GM23338 (cell line): ENCODE results near the gene CLDN15.

Experiments used
- EZH2phosphoT487 ChIP-seq: fragments of 200-600 bp; sonication (generic); IDR thresholded peaks from one replicate; pipeline ENCODE4 v1.8.1; 2018; ENCODE audit warnings: antibody characterized with exemption; ENCODE audit not compliant: unreplicated experiment
- POLR2AphosphoS5 ChIP-seq: IDR thresholded peaks from 2 replicates; pipeline ENCODE4 v1.6.1; 2016; ENCODE audit warnings: antibody characterized with exemption, low read depth
- TF ChIP-seq, protein P1 (sequence below), 2 experiments: fragments of 200-600 bp in 1 of 2; sonication (generic) in 1 of 2; conservative IDR thresholded peaks; 2 replicates each; pipeline versions ENCODE4 v1.5.1 to v1.6.1; 2016 to 2017; ENCODE audit warnings: antibody characterized with exemption in 2 of 2, low read depth in 2 of 2, mild to moderate bottlenecking in 2 of 2, moderate library complexity in 1 of 2

DNA sequence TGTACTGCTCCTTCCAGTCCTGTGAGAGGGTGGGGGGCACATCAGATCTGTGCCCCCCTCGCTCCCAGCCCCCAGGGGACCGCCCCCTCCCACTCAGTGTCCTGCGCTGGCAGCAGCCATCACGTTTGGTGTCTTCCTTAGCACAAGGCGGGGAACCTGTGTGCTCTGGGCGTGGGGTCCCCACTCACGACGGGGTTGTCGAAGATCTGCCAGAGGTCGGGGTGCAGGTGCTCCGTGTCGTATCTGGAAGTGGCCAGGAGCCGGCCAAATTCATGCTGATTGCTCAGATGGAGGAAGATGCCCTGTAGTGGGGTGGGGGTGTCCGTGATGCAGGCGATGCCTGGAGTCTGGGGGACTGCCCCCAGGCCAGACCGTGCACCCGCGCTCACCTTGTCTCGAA, 27.5 kb downstream of the CLDN15 start:
- TF ChIP-seq, protein P1, sequence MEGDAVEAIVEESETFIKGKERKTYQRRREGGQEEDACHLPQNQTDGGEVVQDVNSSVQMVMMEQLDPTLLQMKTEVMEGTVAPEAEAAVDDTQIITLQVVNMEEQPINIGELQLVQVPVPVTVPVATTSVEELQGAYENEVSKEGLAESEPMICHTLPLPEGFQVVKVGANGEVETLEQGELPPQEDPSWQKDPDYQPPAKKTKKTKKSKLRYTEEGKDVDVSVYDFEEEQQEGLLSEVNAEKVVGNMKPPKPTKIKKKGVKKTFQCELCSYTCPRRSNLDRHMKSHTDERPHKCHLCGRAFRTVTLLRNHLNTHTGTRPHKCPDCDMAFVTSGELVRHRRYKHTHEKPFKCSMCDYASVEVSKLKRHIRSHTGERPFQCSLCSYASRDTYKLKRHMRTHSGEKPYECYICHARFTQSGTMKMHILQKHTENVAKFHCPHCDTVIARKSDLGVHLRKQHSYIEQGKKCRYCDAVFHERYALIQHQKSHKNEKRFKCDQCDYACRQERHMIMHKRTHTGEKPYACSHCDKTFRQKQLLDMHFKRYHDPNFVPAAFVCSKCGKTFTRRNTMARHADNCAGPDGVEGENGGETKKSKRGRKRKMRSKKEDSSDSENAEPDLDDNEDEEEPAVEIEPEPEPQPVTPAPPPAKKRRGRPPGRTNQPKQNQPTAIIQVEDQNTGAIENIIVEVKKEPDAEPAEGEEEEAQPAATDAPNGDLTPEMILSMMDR (conservative IDR thresholded peaks at IDR 0.05; ENCODE audit: low read depth in 2 of 2): no peak
- no peak for TF ChIP-seq POLR2AphosphoS5
- no peak for TF ChIP-seq EZH2phosphoT487
